ENCODE data around the gene ZNF280B.
A peak's percentile ranks its signal among the peaks of the same experiment; 100 is the strongest.

ZNF280B gene

GRCh38 chr22:22508274-22509176, at the start of gene ZNF280B:
ZNF280B (minus strand) TSS chr22:22508742; CDS start chr22:22489398, 19,344 bp downstream.
- Mint-ChIP-seq H3K4me3 (peak within 1 kb of the TSS; percentile 88), H3K36me3 (peaks cover 19% of the 10 kb centered on the region), H3K4me1 (ENCODE audit: low read depth) (peaks cover 9% of the 10 kb centered on the region), H3K27me3 (peaks cover 2% of the 10 kb centered on the region), H3K9me3 (ENCODE audit: low read depth) (no peaks in the 10 kb centered on the region), H3K27ac (peak within 1 kb of the TSS; percentile 3)

GRCh38 chr22:22556995-22557925, 48.7 kb upstream of the ZNF280B start:
- H3K27ac Mint-ChIP-seq: no peak overlapping the region
- H3K27me3 Mint-ChIP-seq: no peaks in the 10 kb centered on the region
- H3K9me3 Mint-ChIP-seq (ENCODE audit: low read depth): no peaks in the 10 kb centered on the region
- peaks cover 4% of the 10 kb centered on the region for H3K4me1 Mint-ChIP-seq (ENCODE audit: low read depth)
- H3K4me3 Mint-ChIP-seq: no peak overlapping the region
- H3K36me3 Mint-ChIP-seq: no peaks in the 10 kb centered on the region

- H3K4me1 Mint-ChIP-seq (ENCODE audit: low read depth): peaks cover 4% of the 10 kb centered on the region
- H3K27ac Mint-ChIP-seq: no peak overlapping the region
- H3K4me3 Mint-ChIP-seq: no peak overlapping the region
- H3K27me3 Mint-ChIP-seq: no peaks in the 10 kb centered on the region
- no peaks in the 10 kb centered on the region for H3K9me3 Mint-ChIP-seq (ENCODE audit: low read depth)
- H3K36me3 Mint-ChIP-seq: no peaks in the 10 kb centered on the region
These were observed 48.0 kb upstream of the ZNF280B start for GRCh38 chr22:22556578-22556977.

GRCh38 chr22:22555596-22555995, 47.1 kb upstream of the ZNF280B start:
- Mint-ChIP-seq H3K4me1 (ENCODE audit: low read depth) (peaks cover 4% of the 10 kb centered on the region), H3K27ac (no peak overlapping the region), H3K27me3 (no peaks in the 10 kb centered on the region), H3K9me3 (ENCODE audit: low read depth) (no peaks in the 10 kb centered on the region), H3K36me3 (no peaks in the 10 kb centered on the region), H3K4me3 (no peak overlapping the region)

GRCh38 chr22:22554587-22555284, 46.2 kb upstream of the ZNF280B start:
- Mint-ChIP-seq H3K9me3 (ENCODE audit: low read depth) (no peaks in the 10 kb centered on the region), H3K27me3 (no peaks in the 10 kb centered on the region), H3K4me1 (ENCODE audit: low read depth) (peaks cover 4% of the 10 kb centered on the region), H3K4me3 (no peak overlapping the region), H3K36me3 (no peaks in the 10 kb centered on the region), H3K27ac (no peak overlapping the region)

GRCh38 chr22:22553735-22554586, 45.4 kb upstream of the ZNF280B start:
- Mint-ChIP-seq H3K36me3 (no peaks in the 10 kb centered on the region), H3K27ac (no peak overlapping the region), H3K27me3 (no peaks in the 10 kb centered on the region), H3K4me1 (ENCODE audit: low read depth) (peaks cover 1% of the 10 kb centered on the region), H3K4me3 (no peak overlapping the region), H3K9me3 (ENCODE audit: low read depth) (no peaks in the 10 kb centered on the region)

GRCh38 chr22:22553141-22553540, 44.6 kb upstream of the ZNF280B start:
- Mint-ChIP-seq H3K9me3 (ENCODE audit: low read depth) (no peaks in the 10 kb centered on the region), H3K36me3 (no peaks in the 10 kb centered on the region), H3K4me1 (ENCODE audit: low read depth) (no peaks in the 10 kb centered on the region), H3K27me3 (no peaks in the 10 kb centered on the region), H3K4me3 (no peak overlapping the region), H3K27ac (no peak overlapping the region)

- H3K4me3 Mint-ChIP-seq: no peak overlapping the region
- no peaks in the 10 kb centered on the region for H3K9me3 Mint-ChIP-seq (ENCODE audit: low read depth)
- H3K27ac Mint-ChIP-seq: no peak overlapping the region
- no peaks in the 10 kb centered on the region for H3K4me1 Mint-ChIP-seq (ENCODE audit: low read depth)
- no peaks in the 10 kb centered on the region for H3K27me3 Mint-ChIP-seq
- H3K36me3 Mint-ChIP-seq: no peaks in the 10 kb centered on the region
These were observed 44.1 kb upstream of the ZNF280B start for GRCh38 chr22:22552630-22553029.

GRCh38 chr22:22550789-22551434, 42.4 kb upstream of the ZNF280B start:
- Mint-ChIP-seq H3K27me3 (no peaks in the 10 kb centered on the region), H3K4me1 (ENCODE audit: low read depth) (no peaks in the 10 kb centered on the region), H3K27ac (no peak overlapping the region), H3K36me3 (no peaks in the 10 kb centered on the region), H3K4me3 (no peak overlapping the region), H3K9me3 (ENCODE audit: low read depth) (no peaks in the 10 kb centered on the region)

GRCh38 chr22:22548910-22549309, 40.4 kb upstream of the ZNF280B start:
- no peak overlapping the region for H3K4me3 Mint-ChIP-seq
- H3K4me1 Mint-ChIP-seq (ENCODE audit: low read depth): no peaks in the 10 kb centered on the region
- no peak overlapping the region for H3K27ac Mint-ChIP-seq
- H3K9me3 Mint-ChIP-seq (ENCODE audit: low read depth): no peaks in the 10 kb centered on the region
- no peaks in the 10 kb centered on the region for H3K27me3 Mint-ChIP-seq
- H3K36me3 Mint-ChIP-seq: no peaks in the 10 kb centered on the region

GRCh38 chr22:22548317-22548716, 39.8 kb upstream of the ZNF280B start:
- Mint-ChIP-seq H3K27ac (no peak overlapping the region), H3K27me3 (no peaks in the 10 kb centered on the region), H3K36me3 (no peaks in the 10 kb centered on the region), H3K9me3 (ENCODE audit: low read depth) (no peaks in the 10 kb centered on the region), H3K4me3 (no peak overlapping the region), H3K4me1 (ENCODE audit: low read depth) (no peaks in the 10 kb centered on the region)

GRCh38 chr22:22547692-22548300, 39.3 kb upstream of the ZNF280B start:
- Mint-ChIP-seq H3K36me3 (no peaks in the 10 kb centered on the region), H3K27me3 (no peaks in the 10 kb centered on the region), H3K4me1 (ENCODE audit: low read depth) (no peaks in the 10 kb centered on the region), H3K4me3 (no peak overlapping the region), H3K9me3 (ENCODE audit: low read depth) (no peaks in the 10 kb centered on the region), H3K27ac (no peak overlapping the region)

- H3K4me3 Mint-ChIP-seq: no peak overlapping the region
- H3K27me3 Mint-ChIP-seq: peaks cover under 1% of the 10 kb centered on the region
- no peaks in the 10 kb centered on the region for H3K4me1 Mint-ChIP-seq (ENCODE audit: low read depth)
- no peaks in the 10 kb centered on the region for H3K36me3 Mint-ChIP-seq
- H3K9me3 Mint-ChIP-seq (ENCODE audit: low read depth): no peaks in the 10 kb centered on the region
- H3K27ac Mint-ChIP-seq: no peak overlapping the region
These were observed 38.7 kb upstream of the ZNF280B start for GRCh38 chr22:22547226-22547625.

Data from activated naive CD8-positive, alpha-beta T cell (primary cell).